Measurements from ENCODE around the gene FGL2.
"Not testable (repeated sequence)": the region's sequence is repeated elsewhere in the genome, so short reads cannot be mapped to it uniquely, and the experiment has no call there.

FGL2 gene

DNA sequence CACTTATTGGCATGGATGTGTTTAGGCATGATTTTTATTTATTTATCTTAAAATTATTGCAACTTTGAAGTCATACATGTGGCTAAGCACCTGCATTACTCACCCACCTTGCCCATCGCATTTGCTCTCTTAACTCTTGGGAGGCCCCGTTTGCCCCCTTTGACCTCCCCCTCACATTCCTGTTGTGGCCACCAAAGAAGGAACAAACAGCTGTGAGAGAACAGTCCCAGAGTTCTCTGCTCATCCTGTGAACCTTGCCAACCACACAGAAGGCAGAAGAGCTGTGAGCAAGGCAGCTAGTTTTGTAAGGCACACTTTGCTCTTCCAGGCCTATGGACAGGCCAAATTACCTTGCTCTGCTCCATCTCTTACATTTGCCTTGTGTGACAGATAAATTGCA lies 23.6 kb upstream of the FGL2 start:
- DNase-seq (ENCODE audit: low read depth) = no peak
- TF ChIP-seq, protein P1, sequence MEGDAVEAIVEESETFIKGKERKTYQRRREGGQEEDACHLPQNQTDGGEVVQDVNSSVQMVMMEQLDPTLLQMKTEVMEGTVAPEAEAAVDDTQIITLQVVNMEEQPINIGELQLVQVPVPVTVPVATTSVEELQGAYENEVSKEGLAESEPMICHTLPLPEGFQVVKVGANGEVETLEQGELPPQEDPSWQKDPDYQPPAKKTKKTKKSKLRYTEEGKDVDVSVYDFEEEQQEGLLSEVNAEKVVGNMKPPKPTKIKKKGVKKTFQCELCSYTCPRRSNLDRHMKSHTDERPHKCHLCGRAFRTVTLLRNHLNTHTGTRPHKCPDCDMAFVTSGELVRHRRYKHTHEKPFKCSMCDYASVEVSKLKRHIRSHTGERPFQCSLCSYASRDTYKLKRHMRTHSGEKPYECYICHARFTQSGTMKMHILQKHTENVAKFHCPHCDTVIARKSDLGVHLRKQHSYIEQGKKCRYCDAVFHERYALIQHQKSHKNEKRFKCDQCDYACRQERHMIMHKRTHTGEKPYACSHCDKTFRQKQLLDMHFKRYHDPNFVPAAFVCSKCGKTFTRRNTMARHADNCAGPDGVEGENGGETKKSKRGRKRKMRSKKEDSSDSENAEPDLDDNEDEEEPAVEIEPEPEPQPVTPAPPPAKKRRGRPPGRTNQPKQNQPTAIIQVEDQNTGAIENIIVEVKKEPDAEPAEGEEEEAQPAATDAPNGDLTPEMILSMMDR (conservative IDR thresholded peaks at IDR 0.05; ENCODE audit: low read length) = no peak
- no peak overlapping the region for H3K4me3 ChIP-seq (ENCODE audit: low read length)

DNA sequence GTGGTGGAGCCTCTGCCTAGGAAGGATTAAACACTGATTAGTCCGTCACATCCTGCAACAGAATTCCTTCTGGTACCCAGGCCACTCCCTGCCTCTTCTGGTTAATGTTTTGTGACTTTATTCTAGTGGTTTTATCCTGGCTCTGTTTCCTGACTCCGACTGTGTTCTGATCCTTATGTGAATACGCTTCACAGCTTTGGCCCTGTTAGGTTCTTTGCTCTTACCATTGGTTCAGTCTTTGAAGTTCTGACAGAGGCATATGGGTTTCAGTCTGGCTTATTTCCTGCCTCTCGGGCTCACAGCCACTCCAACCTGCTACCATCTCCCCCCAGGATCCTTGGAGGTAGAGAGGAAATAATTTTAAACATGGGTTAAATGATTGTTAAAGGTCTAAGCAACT lies 23.2 kb upstream of the FGL2 start:
- TF ChIP-seq, protein P1 (conservative IDR thresholded peaks at IDR 0.05; ENCODE audit: low read length) = no peak
- no peak for DNase-seq (ENCODE audit: low read depth)
- H3K4me3 ChIP-seq (ENCODE audit: low read length) = no peak overlapping the region

- TF ChIP-seq, protein P1 (conservative IDR thresholded peaks at IDR 0.05; ENCODE audit: low read length) = no peak
- no peak for DNase-seq (ENCODE audit: low read depth)
- H3K4me3 ChIP-seq (ENCODE audit: low read length) = no peak overlapping the region
Observed at GRCh38 chr7:77222065-77222464, 22.4 kb upstream of the FGL2 start.

DNA sequence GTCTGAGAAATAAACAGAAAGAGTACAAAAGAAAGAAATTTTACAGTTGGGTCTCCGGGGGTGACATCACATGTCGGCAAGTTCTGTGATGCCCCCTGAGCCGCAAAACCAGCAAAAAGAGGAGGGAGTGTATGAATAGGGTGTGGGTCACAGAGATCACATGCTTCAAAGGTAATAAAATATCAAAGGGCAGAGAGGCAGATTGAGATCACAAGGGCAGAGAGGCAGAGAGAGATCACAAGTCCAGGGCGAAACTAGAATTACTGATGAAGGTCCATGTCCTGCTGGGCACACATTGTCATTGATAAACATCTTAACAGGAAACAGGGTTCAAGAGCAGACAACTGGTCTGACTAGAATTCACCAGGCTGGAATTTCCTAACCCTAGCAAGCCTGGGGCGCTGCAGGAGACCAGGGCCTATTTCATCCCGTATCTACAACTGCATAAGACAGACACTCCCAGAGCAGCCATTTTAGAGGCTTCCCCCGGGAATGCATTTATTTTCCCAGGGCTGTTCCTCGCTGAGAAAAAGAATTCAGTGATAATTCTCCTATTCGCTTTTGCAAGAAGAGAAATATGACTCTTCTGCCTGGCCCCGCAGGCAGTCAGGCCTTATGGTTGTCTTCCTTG lies 20.2 kb upstream of the FGL2 start:
- not testable (repeated sequence) for DNase-seq (ENCODE audit: low read depth)

GRCh38 chr7:77217474-77218185 lies 18.0 kb upstream of the FGL2 start:
- no peak overlapping the region for H3K4me3 ChIP-seq (ENCODE audit: low read length)
- DNase-seq (ENCODE audit: low read depth) = no peak
- TF ChIP-seq, protein P1 (conservative IDR thresholded peaks at IDR 0.05; ENCODE audit: low read length) = no peak

More for the DNA sequence above, 20.2 kb upstream of the FGL2 start:
- H3K4me3 ChIP-seq (ENCODE audit: low read length) = not testable (repeated sequence)

DNA sequence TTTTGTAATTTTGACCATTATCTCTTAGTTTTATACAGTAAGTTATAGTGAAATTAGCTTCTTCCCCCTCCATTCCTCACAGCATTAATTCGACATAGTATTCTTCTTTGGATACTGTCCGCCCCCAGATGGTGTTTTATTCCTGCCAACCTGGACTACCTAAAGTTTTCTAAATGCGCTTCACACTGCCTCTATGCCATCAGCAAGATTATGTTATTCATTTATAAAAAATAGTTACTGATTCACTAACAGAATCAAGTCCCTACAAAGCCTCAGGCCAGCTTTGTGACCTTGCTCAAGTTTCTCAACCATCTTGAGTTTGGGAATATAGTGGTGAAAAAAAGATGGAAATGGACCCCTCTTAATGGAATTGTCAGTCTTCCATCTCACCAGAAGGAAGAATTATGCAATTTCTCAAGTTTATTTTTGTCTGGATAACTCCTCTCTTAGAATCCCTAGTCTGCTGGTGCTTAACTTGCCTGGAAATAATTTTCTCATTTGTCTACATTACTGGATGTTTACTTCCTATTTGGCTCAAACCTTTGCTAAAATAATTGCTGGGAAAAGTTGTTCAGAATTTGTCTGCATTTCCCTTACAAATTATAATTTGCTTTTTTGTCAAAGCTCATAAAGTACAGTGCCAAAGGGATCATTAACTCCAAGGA lies 16.7 kb upstream of the FGL2 start:
- TF ChIP-seq, protein P1 (conservative IDR thresholded peaks at IDR 0.05; ENCODE audit: low read length) = no peak
- H3K4me3 ChIP-seq (ENCODE audit: low read length) = no peak overlapping the region
- no peak for DNase-seq (ENCODE audit: low read depth)

- no peak for DNase-seq (ENCODE audit: low read depth)
- TF ChIP-seq, protein P1 (conservative IDR thresholded peaks at IDR 0.05; ENCODE audit: low read length) = no peak
Observed at GRCh38 chr7:77209479-77210139, 10.0 kb upstream of the FGL2 start.

More at GRCh38 chr7:77209479-77210139, 10.0 kb upstream of the FGL2 start:
- H3K4me3 ChIP-seq (ENCODE audit: low read length) = no peak overlapping the region
